Natural killer cell (primary cell): ENCODE measurements around the gene FAXC. TPM values are rescaled to one million over a fixed set of nuclear protein-coding genes. Genes with fewer than 3 reads are reported as not detected.

Experiments used
- ATAC-seq, 3 donors: fragments of 150-1000 bp in 2 of 3; fragments of 200-7000 bp in 1 of 3; cut with Tn5 transposase; 1 replicate in 1 of 3; 2 replicates in 2 of 3; pipeline ENCODE4 v1.10.0; 2021; ENCODE audit warnings: mild to moderate bottlenecking in 2 of 3, moderate library complexity in 2 of 3
- DNase-seq, 2 donors: peaks; one replicate each; pipeline versions ENCODE4 v3.0.0 to v3.0.0-alpha.2; 2013 to 2021; ENCODE audit warnings: mixed read lengths in 1 of 2
- H3K27ac ChIP-seq: one replicate; pipeline ENCODE4 v1.5.1; 2013; ENCODE audit warnings: mild to moderate bottlenecking, low read length
- H3K27me3 ChIP-seq: one replicate; pipeline ENCODE4 v1.6.1; 2013; ENCODE audit warnings: low read length; ENCODE audit not compliant: control insufficient read depth, insufficient read depth
- H3K36me3 ChIP-seq: one replicate; pipeline ENCODE4 v1.6.1; 2013; ENCODE audit warnings: low read length; ENCODE audit not compliant: control insufficient read depth, insufficient read depth
- H3K4me1 ChIP-seq: one replicate; pipeline ENCODE4 v1.6.1; 2013; ENCODE audit warnings: low read length; ENCODE audit not compliant: control insufficient read depth, insufficient read depth
- H3K4me3 ChIP-seq: one replicate; pipeline ENCODE4 v1.5.1; 2013; ENCODE audit warnings: low read length
- H3K9me3 ChIP-seq: one replicate; pipeline ENCODE4 v1.6.1; 2013; ENCODE audit warnings: low read length; ENCODE audit not compliant: control insufficient read depth, insufficient read depth
- H3K27ac Mint-ChIP-seq, 2 donors: one replicate each; pipeline ENCODE4 v1.8.0; 2022; ENCODE audit warnings: mild to moderate bottlenecking in 2 of 2, mixed read lengths in 2 of 2, moderate library complexity in 1 of 2
- H3K27me3 Mint-ChIP-seq, 2 donors: one replicate each; pipeline ENCODE4 v1.8.0; 2022; ENCODE audit warnings: low read depth in 2 of 2, mixed read lengths in 2 of 2
- H3K36me3 Mint-ChIP-seq: one replicate; pipeline ENCODE4 v1.8.0; 2022; ENCODE audit warnings: mixed read lengths
- H3K4me1 Mint-ChIP-seq, 2 donors: one replicate each; pipeline ENCODE4 v1.8.0; 2022; ENCODE audit warnings: mixed read lengths in 2 of 2
- H3K4me3 Mint-ChIP-seq: one replicate; pipeline ENCODE4 v1.8.0; 2022; ENCODE audit warnings: mild to moderate bottlenecking, moderate library complexity, mixed read lengths
- H3K9me3 Mint-ChIP-seq, 2 donors: one replicate each; pipeline ENCODE4 v1.8.0; 2022; ENCODE audit warnings: mixed read lengths in 2 of 2
- CTCF ChIP-seq: fragments of 200-600 bp; IDR thresholded peaks from one replicate; pipeline ENCODE4 v1.8.0; 2022; ENCODE audit warnings: antibody characterized with exemption
- WGBS: methylation state at CpG from one replicate; pipeline ENCODE4 v1.1.7; 2013; ENCODE audit warnings: missing lambda C conversion rate; ENCODE audit not compliant: insufficient coverage; 5-methylcytosine and 5-hydroxymethylcytosine counted together
- intact Hi-C: fragments of 100-400 bp; cut with micrococcal nuclease; formaldehyde crosslinking; loops from one replicate; pipeline ENCODE4 v1.14.2; 2022
- total RNA-seq, 4 donors: library from RNA; stranded (reverse); fragments of 120-200 nt in 1 of 4; gene quantifications; one replicate each; pipeline versions ENCODE4 v1.2.3 to v1.2.4, GENCODE V29; 2013 to 2022

The FAXC gene
- total RNA-seq, 3 donors from 2014 or later (not counting 1 experiment from before 2014, with no cell fraction given) = not detected

- no peaks in the 10 kb centered on the region for H3K9me3 ChIP-seq
- no peaks in the 10 kb centered on the region for H3K27me3 ChIP-seq
- H3K4me3 ChIP-seq = no peak overlapping the region
- ATAC-seq = no peak
- no peak for DNase-seq
- no peaks in the 10 kb centered on the region for H3K36me3 Mint-ChIP-seq
- peaks cover 0 to 7% of the 10 kb centered on the region in 2 donors for H3K27me3 Mint-ChIP-seq
- H3K27ac ChIP-seq = no peak overlapping the region
- no peaks in the 10 kb centered on the region for H3K4me1 Mint-ChIP-seq
- intact Hi-C loops = no loop called here
- no peak overlapping the region for H3K4me3 Mint-ChIP-seq
- no peak overlapping the region for H3K27ac Mint-ChIP-seq
- no peaks in the 10 kb centered on the region for H3K36me3 ChIP-seq
- H3K9me3 Mint-ChIP-seq = no peaks in the 10 kb centered on the region
- H3K4me1 ChIP-seq = no peaks in the 10 kb centered on the region
- WGBS = 100% methylated on average over 1 of the region's 2 CpGs
- no peak for TF ChIP-seq CTCF
Measured at GRCh38 chr6:99250476-99250875, 99.0 kb downstream of the FAXC start.

DNA sequence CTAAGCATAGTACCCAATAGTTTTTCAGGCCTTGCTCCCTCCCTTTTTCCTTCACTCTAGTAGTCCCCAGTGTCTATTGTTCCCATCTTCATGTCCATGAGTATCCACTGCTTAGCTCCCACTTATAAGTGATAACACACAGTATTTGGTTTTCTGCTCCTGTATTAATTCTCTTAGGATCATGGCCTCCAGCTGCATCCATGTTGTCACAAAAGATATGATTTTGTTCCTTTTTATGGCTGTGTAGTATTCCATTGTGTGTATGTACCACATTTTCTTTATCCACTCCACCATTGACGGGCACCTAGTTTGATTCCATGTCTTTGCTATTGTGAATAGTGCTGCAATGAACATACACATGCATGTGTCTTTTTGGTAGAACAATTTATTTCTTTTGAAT, 102.9 kb downstream of the FAXC start:
- Histone ChIP-seq H3K27me3 (no peaks in the 10 kb centered on the region), H3K9me3 (no peaks in the 10 kb centered on the region), H3K27ac (no peak overlapping the region), H3K36me3 (no peaks in the 10 kb centered on the region), H3K4me1 (no peaks in the 10 kb centered on the region), H3K4me3 (no peak overlapping the region)
- intact Hi-C loops = no loop called here
- Mint-ChIP-seq H3K9me3 (peaks cover 0 to 2% of the 10 kb centered on the region in 2 donors), H3K4me3 (no peak overlapping the region), H3K27me3 (peaks cover 6 to 7% of the 10 kb centered on the region in 2 donors), H3K36me3 (no peaks in the 10 kb centered on the region), H3K27ac (no peak overlapping the region), H3K4me1 (no peaks in the 10 kb centered on the region)
- WGBS = no CpG with 5 or more reads among the region's 1 CpG
- no peak for TF ChIP-seq CTCF
- ATAC-seq (no peak), DNase-seq (no peak)

GRCh38 chr6:99241905-99242534, 107.5 kb downstream of the FAXC start:
- Mint-ChIP-seq H3K4me1 (no peaks in the 10 kb centered on the region), H3K9me3 (peaks cover 0 to 2% of the 10 kb centered on the region in 2 donors), H3K27ac (no peak overlapping the region), H3K4me3 (no peak overlapping the region), H3K36me3 (no peaks in the 10 kb centered on the region), H3K27me3 (peaks cover 5 to 7% of the 10 kb centered on the region in 2 donors)
- Histone ChIP-seq H3K4me1 (no peaks in the 10 kb centered on the region), H3K4me3 (no peak overlapping the region), H3K9me3 (no peaks in the 10 kb centered on the region), H3K27me3 (no peaks in the 10 kb centered on the region), H3K27ac (no peak overlapping the region), H3K36me3 (no peaks in the 10 kb centered on the region)
- intact Hi-C loops = no loop called here
- no peak for TF ChIP-seq CTCF
- ATAC-seq (no peak), DNase-seq (no peak)
- 51% methylated on average over 5 of the region's 5 CpGs for WGBS

DNA sequence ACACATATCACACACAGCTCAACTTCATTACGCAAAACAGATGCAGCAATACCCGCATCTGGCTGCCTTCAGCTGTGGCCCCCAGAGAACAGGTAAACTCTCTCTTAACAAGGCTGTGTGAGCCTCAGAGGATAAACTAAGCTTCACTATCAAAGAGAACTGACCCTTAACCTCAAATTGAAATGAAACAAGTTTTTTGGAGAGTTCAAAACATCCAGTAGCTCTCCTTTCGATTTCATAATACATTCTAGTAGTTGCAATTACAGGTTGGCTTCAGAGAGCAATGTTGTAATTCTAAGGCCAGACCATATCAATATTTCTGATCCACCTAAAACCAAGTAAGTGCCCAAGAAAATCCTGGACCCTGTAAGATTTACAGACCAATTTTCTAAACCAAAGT, 113.5 kb downstream of the FAXC start:
- no peak overlapping the region for H3K27ac Mint-ChIP-seq
- WGBS = 98% methylated on average over 3 of the region's 3 CpGs
- DNase-seq (no peak), ATAC-seq (no peak)
- Histone ChIP-seq H3K9me3 (no peaks in the 10 kb centered on the region), H3K36me3 (no peaks in the 10 kb centered on the region), H3K27me3 (no peaks in the 10 kb centered on the region), H3K27ac (no peak overlapping the region), H3K4me1 (no peaks in the 10 kb centered on the region), H3K4me3 (no peak overlapping the region)
- H3K4me3 Mint-ChIP-seq = no peak overlapping the region
- no peak for TF ChIP-seq CTCF
- H3K27me3 Mint-ChIP-seq = peaks cover 16 to 23% of the 10 kb centered on the region in 2 donors
- intact Hi-C loops = no loop called here
- H3K36me3 Mint-ChIP-seq = no peaks in the 10 kb centered on the region
- H3K4me1 Mint-ChIP-seq = no peaks in the 10 kb centered on the region
- H3K9me3 Mint-ChIP-seq = no peaks in the 10 kb centered on the region
